DOHH2 (cell line): Measurements from ENCODE around the gene RRAGB.
"Not testable (repeated sequence)": the region's sequence is repeated elsewhere in the genome, so short reads cannot be mapped to it uniquely, and the experiment has no call there.

Experiments
- H3F3A ChIP-seq: fragments of 200-600 bp; sonication (generic), shearing (Covaris generic); 2 replicates; pipeline ENCODE4 v1.6.0; 2016; ENCODE audit warnings: antibody characterized with exemption, mild to moderate bottlenecking; ENCODE audit not compliant: control insufficient read depth, insufficient read depth
- H3K27ac ChIP-seq: fragments of 200-600 bp; sonication (generic); 2 replicates; pipeline ENCODE4 v1.5.1; 2014; ENCODE audit warnings: low read depth, mild to moderate bottlenecking, low read length, moderate library complexity
- H3K27me3 ChIP-seq: fragments of 200-600 bp; sonication (generic); 2 replicates; pipeline ENCODE4 v1.6.1; 2014; ENCODE audit warnings: mild to moderate bottlenecking, low read length, mixed read lengths; ENCODE audit not compliant: control insufficient read depth
- H3K36me3 ChIP-seq: fragments of 200-600 bp; sonication (generic); 2 replicates; pipeline ENCODE4 v1.6.1; 2014; ENCODE audit warnings: mild to moderate bottlenecking, low read length, moderate library complexity, mixed read lengths; ENCODE audit not compliant: control insufficient read depth
- H3K4me1 ChIP-seq: fragments of 200-600 bp; sonication (generic); 2 replicates; pipeline ENCODE4 v1.6.1; 2014; ENCODE audit warnings: mild to moderate bottlenecking, low read length, mixed read lengths; ENCODE audit not compliant: control insufficient read depth
- H3K4me2 ChIP-seq: fragments of 200-600 bp; sonication (generic); 2 replicates; pipeline ENCODE4 v1.6.0; 2014; ENCODE audit warnings: mild to moderate bottlenecking, low read length, moderate library complexity
- H3K4me3 ChIP-seq: fragments of 200-600 bp; sonication (generic); 2 replicates; pipeline ENCODE4 v1.5.1; 2014; ENCODE audit warnings: mild to moderate bottlenecking, low read length, mixed read lengths
- H3K79me2 ChIP-seq: fragments of 200-600 bp; sonication (generic); 2 replicates; pipeline ENCODE4 v1.6.1; 2014; ENCODE audit warnings: mild to moderate bottlenecking, low read length, mixed read lengths; ENCODE audit not compliant: control insufficient read depth
- H3K9me2 ChIP-seq: fragments of 200-600 bp; sonication (generic); replicated peaks from 2 replicates; pipeline ENCODE4 v1.6.1; 2014; ENCODE audit warnings: mild to moderate bottlenecking, low read length, mixed read lengths; ENCODE audit not compliant: control insufficient read depth
- H3K9me3 ChIP-seq: fragments of 200-600 bp; sonication (generic); 2 replicates; pipeline ENCODE4 v1.6.1; 2014; ENCODE audit warnings: antibody characterized with exemption, low read length, mixed read lengths; ENCODE audit not compliant: control insufficient read depth, insufficient read depth
- H4K20me1 ChIP-seq: fragments of 200-600 bp; sonication (generic); 2 replicates; pipeline ENCODE4 v1.6.0; 2014; ENCODE audit warnings: low read depth, mild to moderate bottlenecking, antibody characterized with exemption, low read length, moderate library complexity; ENCODE audit not compliant: control insufficient read depth, insufficient read depth
- CTCF ChIP-seq: fragments of 200-600 bp; sonication (generic); IDR thresholded peaks from one replicate; pipeline ENCODE4 v1.5.1; 2014; ENCODE audit warnings: antibody characterized with exemption, mild to moderate bottlenecking, low read depth, low read length; ENCODE audit not compliant: poor library complexity, severe bottlenecking
- EZH2phosphoT487 ChIP-seq: fragments of 200-600 bp; sonication (generic); IDR thresholded peaks from 2 replicates; pipeline ENCODE4 v1.6.1; 2017; ENCODE audit warnings: borderline replicate concordance, mild to moderate bottlenecking, antibody characterized with exemption, low read length, moderate library complexity, mixed read lengths

The RRAGB gene

GRCh38 chrX:55758033-55758432 is 40.5 kb downstream of the RRAGB start:
- Histone ChIP-seq H4K20me1 (no peaks in the 10 kb centered on the region), H3K9me2 (no peaks in the 10 kb centered on the region), H3K9me3 (no peaks in the 10 kb centered on the region), H3K79me2 (no peaks in the 10 kb centered on the region), H3K27ac (no peak overlapping the region), H3F3A (no peaks in the 10 kb centered on the region), H3K4me3 (no peak overlapping the region), H3K4me2 (no peak overlapping the region), H3K36me3 (no peaks in the 10 kb centered on the region), H3K4me1 (no peaks in the 10 kb centered on the region), H3K27me3 (no peaks in the 10 kb centered on the region)
- TF ChIP-seq CTCF (no peak), EZH2phosphoT487 (no peak)

DNA sequence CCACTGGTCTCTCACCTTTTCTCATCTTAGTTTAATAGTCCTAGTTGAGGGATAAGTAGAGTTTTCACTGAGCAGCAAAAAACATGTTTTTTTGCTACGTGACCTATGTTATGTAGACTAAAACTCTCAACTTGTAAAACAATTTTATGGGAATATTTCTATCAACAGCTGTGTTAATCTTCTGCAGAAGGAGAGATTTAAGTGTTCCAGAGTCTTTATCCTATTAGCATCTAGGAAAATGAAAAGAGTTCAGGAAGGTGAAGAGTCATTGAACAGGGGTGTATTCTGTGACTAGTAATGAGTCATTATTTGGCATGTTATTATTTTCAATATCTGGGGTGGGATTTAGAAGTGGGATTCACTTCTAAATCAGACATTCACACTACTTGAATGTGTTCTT is 41.9 kb downstream of the RRAGB start:
- Histone ChIP-seq H3K4me2 (no peak overlapping the region), H3K4me3 (no peak overlapping the region), H3K4me1 (no peaks in the 10 kb centered on the region), H3K9me2 (no peaks in the 10 kb centered on the region), H3F3A (no peaks in the 10 kb centered on the region), H3K36me3 (no peaks in the 10 kb centered on the region), H4K20me1 (no peaks in the 10 kb centered on the region), H3K27me3 (no peaks in the 10 kb centered on the region), H3K79me2 (no peaks in the 10 kb centered on the region), H3K27ac (no peak overlapping the region), H3K9me3 (no peaks in the 10 kb centered on the region)
- TF ChIP-seq EZH2phosphoT487: no peak
- no peak for TF ChIP-seq CTCF

GRCh38 chrX:55767100-55767499 is 49.6 kb downstream of the RRAGB start:
- Histone ChIP-seq H3K9me3 (no peaks in the 10 kb centered on the region), H4K20me1 (no peaks in the 10 kb centered on the region), H3K4me1 (no peaks in the 10 kb centered on the region), H3K4me3 (no peak overlapping the region), H3K9me2 (no peaks in the 10 kb centered on the region), H3F3A (no peaks in the 10 kb centered on the region), H3K27ac (no peak overlapping the region), H3K27me3 (no peaks in the 10 kb centered on the region), H3K79me2 (no peaks in the 10 kb centered on the region), H3K36me3 (no peaks in the 10 kb centered on the region), H3K4me2 (no peak overlapping the region)
- TF ChIP-seq EZH2phosphoT487 (no peak), CTCF (no peak)

DNA sequence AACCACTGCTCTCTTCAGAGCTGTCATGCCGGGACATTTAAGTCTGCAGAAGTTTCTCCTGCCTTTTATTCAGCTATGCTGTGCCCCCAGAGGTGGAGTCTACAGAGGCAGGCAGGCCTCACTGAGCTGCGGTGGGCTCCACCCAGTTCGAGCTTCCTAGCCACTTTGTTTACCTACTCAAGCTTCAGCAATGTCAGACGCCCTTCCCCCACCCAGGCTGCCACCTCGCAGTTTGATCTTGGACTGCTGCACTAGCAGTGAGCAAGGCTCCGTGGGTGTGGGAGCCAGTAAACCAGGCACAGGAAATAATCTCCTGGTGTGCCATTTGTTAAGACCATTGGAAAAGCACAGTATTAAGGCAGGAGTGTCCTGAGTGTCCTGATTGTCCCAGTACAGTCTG is 56.9 kb downstream of the RRAGB start:
- not testable (repeated sequence) for H3K4me3 ChIP-seq, H3F3A ChIP-seq, H3K4me1 ChIP-seq, H3K9me2 ChIP-seq, H3K4me2 ChIP-seq, H3K27me3 ChIP-seq, H3K9me3 ChIP-seq, H3K36me3 ChIP-seq, H3K27ac ChIP-seq, H4K20me1 ChIP-seq, H3K79me2 ChIP-seq
